Body of pancreas (tissue), 4 donors: ENCODE results near the gene BLVRA.

Experiments used
- CTCF ChIP-seq, 7 experiments: fragments of 450-650 bp in 4 of 7; fragments of 200-600 bp in 3 of 7; sonication (generic) in 3 of 7; IDR thresholded peaks; one replicate each; pipeline ENCODE4 v1.5.1; 2016 to 2019; ENCODE audit warnings: antibody characterized with exemption in 7 of 7
- POLR2A ChIP-seq, 3 donors: fragments of 450-650 bp; IDR thresholded peaks; one replicate each; pipeline ENCODE4 v1.6.1; 2016; ENCODE audit warnings: antibody characterized with exemption in 3 of 3, mild to moderate bottlenecking in 2 of 3

DNA sequence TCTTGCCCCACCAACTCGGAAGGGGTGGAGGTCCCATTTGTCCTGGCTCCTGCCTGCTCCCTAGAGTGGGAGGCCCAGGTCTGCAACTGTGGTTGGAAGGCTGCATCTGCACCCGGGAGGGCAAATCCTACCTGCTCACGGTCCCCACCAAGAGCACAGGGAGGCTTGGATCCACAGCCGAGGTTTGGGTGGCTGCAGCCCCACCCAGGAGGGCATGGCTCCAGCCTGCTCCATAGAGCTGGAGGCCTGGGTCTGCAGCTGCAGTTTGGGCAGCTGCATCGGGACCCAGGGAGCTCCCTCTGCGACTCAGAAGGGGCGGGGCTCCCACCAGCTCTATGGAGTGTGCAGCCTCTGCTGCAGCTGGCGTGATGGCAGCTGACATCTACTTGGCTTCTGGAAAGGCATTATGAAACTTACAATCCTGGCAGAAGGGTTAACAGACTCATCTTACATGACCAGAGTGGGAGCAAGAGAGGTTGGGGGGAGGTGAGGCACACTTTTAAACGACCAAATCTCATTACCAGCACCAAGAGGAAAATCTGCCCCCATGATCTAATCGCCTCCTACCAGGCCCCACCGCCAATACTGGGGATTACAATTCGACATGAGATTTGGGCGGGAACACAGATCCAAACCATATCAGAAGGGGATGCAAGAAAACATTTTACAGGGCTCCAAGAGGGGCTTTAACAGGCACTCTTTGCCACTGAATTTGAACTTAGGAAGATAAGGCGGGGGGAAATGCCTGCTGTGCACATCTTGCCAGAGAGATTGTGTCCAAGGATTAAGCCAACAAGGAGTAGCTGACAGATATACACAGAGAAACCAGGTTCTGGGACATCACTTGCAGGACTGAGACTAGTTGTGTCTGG lies 8.2 kb upstream of the BLVRA start:
- no peak for TF ChIP-seq POLR2A (IDR thresholded peaks at IDR 0.05)
- TF ChIP-seq CTCF (IDR thresholded peaks at IDR 0.05), result no peak
